GM12874 (cell line): ENCODE measurements around the gene AKIP1.

Source experiments
- TF ChIP-seq, protein P1 (sequence below): IDR thresholded peaks from 2 replicates; pipeline ENCODE4 v1.5.1; 2011; ENCODE audit warnings: low read depth, mild to moderate bottlenecking, control low read depth, low read length, moderate library complexity; ENCODE audit not compliant: insufficient read depth

Gene AKIP1, protein sequence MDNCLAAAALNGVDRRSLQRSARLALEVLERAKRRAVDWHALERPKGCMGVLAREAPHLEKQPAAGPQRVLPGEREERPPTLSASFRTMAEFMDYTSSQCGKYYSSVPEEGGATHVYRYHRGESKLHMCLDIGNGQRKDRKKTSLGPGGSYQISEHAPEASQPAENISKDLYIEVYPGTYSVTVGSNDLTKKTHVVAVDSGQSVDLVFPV

DNA sequence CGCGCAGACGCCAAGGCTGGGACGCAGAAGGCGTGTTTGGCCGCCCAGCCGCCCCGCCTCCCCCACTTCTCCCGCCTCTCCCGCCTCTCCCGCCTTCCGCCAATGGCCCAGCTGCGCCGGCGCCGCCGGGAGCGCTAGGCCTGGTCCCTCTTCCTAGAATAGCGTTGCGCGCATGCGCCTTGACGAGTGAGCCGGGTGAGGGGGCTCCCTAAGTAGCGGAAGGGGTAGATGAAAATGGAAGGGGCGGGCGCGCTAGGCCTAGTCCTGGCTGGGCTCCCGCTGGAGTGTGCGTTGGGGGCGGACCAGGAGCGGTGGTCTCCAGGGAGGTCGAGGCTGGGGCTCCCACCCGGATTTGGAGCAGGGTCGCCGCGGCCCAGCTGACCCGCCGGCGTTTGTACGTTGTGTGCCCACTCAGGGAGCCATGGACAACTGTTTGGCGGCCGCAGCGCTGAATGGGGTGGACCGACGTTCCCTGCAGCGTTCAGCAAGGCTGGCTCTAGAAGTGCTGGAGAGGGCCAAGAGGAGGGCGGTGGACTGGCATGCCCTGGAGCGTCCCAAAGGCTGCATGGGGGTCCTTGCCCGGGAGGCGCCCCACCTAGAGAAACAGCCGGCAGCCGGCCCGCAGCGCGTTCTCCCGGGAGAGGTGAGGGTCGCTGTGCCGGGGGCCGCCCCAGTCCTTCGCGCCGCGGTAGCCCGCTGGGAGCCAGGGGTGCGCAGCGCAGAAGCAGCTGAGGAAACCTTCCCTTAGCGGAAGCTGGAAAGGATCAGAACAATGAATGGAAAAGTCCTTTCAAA lies at the start of gene AKIP1:
Gene AKIP1, plus strand, starts transcription at position 161 of the 795 bp plus-strand sequence. Its CDS starts 261 bp downstream, at position 422.
- TF ChIP-seq, protein P1, sequence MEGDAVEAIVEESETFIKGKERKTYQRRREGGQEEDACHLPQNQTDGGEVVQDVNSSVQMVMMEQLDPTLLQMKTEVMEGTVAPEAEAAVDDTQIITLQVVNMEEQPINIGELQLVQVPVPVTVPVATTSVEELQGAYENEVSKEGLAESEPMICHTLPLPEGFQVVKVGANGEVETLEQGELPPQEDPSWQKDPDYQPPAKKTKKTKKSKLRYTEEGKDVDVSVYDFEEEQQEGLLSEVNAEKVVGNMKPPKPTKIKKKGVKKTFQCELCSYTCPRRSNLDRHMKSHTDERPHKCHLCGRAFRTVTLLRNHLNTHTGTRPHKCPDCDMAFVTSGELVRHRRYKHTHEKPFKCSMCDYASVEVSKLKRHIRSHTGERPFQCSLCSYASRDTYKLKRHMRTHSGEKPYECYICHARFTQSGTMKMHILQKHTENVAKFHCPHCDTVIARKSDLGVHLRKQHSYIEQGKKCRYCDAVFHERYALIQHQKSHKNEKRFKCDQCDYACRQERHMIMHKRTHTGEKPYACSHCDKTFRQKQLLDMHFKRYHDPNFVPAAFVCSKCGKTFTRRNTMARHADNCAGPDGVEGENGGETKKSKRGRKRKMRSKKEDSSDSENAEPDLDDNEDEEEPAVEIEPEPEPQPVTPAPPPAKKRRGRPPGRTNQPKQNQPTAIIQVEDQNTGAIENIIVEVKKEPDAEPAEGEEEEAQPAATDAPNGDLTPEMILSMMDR: no peak

DNA sequence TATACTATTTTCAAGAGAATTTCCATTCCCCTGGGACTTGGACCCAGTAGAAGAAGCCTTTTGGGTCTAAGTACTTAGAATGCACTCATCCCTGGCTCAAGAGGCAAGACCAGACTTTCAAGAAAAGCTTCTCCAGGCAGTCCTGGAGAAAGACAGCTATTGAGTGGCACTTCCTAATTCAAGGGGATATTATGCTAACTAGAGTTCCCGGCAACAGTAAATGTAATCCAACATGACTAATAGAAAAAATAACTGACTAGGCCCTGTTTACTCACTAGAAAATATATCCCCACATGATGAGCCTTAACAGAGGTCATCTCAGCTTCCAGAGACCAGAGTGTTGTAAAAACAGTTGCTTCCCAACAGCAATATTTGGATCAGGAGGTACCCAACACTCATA lies 47.2 kb upstream of the AKIP1 start:
- TF ChIP-seq, protein P1: no peak

DNA sequence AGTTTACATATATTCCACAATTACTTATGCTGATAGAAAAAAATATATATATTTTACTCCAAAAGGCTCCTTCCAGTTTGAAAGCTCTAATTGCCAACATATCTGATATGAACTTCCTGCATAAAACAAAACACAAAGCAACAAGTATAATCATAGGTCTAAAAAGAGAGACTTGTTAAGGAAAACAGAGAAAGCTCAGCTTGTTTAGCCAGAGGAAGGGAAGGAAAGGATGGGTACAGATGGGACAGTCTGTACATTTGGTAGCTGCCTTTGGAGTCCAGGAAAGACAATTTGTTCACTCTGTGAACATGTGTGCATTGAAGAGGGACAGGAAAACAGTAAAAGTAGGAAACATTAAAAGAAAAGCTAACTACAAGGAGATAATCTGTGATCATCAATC lies 45.7 kb upstream of the AKIP1 start:
- TF ChIP-seq, protein P1: no peak

DNA sequence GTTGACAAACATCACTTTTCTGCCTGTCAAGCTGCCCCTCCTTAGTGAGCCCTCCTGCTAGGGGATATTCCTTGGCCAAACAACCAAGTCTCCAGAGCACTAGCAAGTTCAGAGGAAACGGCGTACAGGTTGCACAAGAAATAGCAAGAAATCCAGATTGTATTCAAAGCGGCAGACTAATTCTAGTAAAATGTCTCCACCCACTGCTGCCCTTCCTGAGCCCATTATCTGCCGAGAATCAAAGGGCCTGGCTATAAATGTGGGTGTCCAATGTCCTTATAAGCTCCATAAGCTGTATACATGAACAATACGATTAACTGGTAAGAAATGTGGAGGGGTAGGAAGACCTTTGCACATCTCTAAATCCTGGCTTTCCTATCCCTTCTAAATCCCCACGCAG lies 44.0 kb upstream of the AKIP1 start:
- TF ChIP-seq, protein P1: no peak

DNA sequence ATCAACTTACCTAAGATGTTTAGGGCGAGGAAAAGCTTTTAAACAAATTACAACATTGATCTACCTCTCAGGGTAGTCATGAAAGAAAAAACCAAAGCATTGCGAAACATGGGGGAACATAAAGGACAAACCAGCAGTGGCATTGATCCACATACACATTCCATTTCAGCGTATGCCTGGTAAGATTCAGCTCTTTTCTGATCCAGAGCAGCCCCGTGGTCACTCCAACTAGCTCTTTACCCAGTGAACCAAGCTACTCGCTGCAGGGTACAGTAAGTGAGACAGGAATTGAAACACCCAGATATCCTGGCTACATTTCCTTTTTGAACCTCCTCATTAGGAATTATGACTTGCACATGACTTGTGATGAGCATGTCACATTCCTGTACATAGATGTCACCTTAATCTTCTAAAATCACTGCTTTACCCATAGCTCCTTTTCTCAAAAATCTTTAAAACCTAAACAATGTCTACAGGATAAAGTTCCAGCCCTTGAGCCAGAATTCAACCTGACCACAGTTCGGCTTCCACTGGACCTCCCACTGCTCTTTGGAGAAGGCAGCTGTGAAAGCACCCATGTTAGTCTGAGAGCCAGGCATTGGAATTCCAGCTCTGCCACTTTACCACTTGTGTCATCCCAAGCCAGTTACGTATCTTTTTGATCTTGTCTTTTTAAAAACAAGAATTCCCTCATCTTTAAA lies 42.9 kb upstream of the AKIP1 start:
- TF ChIP-seq, protein P1: no peak

DNA sequence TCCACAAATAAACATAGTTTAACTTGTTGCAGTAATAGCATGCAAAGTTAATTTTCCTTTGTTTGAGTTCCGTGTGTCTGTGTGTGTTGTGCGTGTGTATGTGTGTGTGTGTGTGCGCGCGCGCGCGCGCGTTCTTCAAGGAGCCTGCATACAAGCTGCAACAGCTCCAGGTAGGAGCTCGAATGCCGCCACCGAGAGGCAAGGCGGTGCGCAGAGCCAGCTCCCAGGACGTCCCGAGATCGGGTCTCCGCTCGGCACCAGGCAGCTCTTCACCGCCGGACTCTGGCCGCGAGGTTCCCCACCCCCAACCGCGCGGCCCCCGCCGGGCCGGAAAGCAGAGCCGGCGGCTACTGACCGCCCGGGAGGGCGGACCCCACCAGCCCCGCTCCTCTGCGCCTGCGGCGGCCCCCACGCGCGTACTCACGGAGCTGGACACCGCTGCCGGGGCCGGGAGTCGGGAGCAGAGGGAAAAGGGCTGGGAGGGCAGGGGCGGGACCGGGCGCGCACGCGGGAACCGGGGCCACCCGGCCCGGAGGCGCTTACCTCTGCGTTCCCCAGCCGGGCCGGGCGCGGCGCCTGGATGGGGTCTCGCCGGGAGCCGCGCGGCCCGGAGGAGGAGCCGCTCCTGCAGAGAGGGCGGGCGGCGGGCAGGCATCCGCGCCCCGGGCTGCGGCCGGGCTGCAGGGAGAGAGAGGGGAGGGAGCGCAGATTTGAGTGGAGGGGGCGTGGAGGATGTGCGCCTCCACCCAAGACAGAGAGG lies 40.4 kb upstream of the AKIP1 start:
- TF ChIP-seq, protein P1: no peak
